ENCODE data around the gene NVL. TPM values are rescaled to one million over a fixed set of nuclear protein-coding genes. Genes with fewer than 3 reads are reported as not detected.

Gene NVL
- polyA plus RNA-seq, 1 of the 3 experiments (the other 2 are of a cell fraction) = 12.4 TPM

Small RNA genes lying within 50 kb of the gene (small RNA-seq; reads per million reads assigned to genes)
- gene MIR320B2 = 0 reads per million in 7 experiments
- gene RF00139 = 0 reads per million in 7 experiments
- 0 reads per million in 7 experiments for gene RNU6-1008P

Other genes starting within 250 kb of the NVL start
- 8.1 and 12.1 TPM in 2 replicates for gene FBXO28, start 216.1 kb downstream of the NVL start, polyA plus RNA-seq (2012; rRNA removed)
- 62.3 and 89.2 TPM in 2 replicates for gene DEGS1, start 146.9 kb downstream of the NVL start, polyA plus RNA-seq (2012; rRNA removed)
- gene CNIH4, start 26.7 kb upstream of the NVL start, polyA plus RNA-seq (2012; rRNA removed) = 37.7 and 56.8 TPM in 2 replicates
- gene WDR26, start 104.6 kb upstream of the NVL start, polyA plus RNA-seq (2012; rRNA removed) = 21.2 and 21.9 TPM in 2 replicates

Data from SK-N-SH (cell line).